Ureter (tissue), 1 donor: ENCODE data around the gene PRSS1. TPM values are rescaled to one million over a fixed set of nuclear protein-coding genes. Genes with fewer than 3 reads are reported as not detected.
A peak's percentile ranks its signal among the peaks of the same experiment; 100 is the strongest.
"Not testable (repeated sequence)": the region's sequence is repeated elsewhere in the genome, so short reads cannot be mapped to it uniquely, and the experiment has no call there.

Experiments used
- DNase-seq: peaks from one replicate; pipeline ENCODE4 v3.0.0-alpha.2; 2020; ENCODE audit warnings: low spot score
- total RNA-seq: library from RNA; stranded (reverse); gene quantifications from one replicate; pipeline ENCODE4 v1.2.4, GENCODE V29; 2023
- donor health status: DM: yes; HTN: yes; CAD: no.

Gene PRSS1
- total RNA-seq, 1 donor from 2014 or later: not detected

- DNase-seq: no peak
Observed at GRCh38 chr7:142746264-142746663, 3.0 kb upstream of the PRSS1 start.

GRCh38 chr7:142748410-142748809 is 862 bp upstream of the PRSS1 start:
- not testable (repeated sequence) for DNase-seq

- DNase-seq: no peak
Observed at GRCh38 chr7:142750321-142750938, 1.2 kb downstream of the PRSS1 start.

GRCh38 chr7:142751526-142752175 is 2.4 kb downstream of the PRSS1 start:
- peak; percentile 25 for DNase-seq

GRCh38 chr7:142752376-142753225 is 3.3 kb downstream of the PRSS1 start:
- DNase-seq: peak; percentile 22

- DNase-seq: peak; percentile 15
Observed at GRCh38 chr7:142753366-142753765, 4.1 kb downstream of the PRSS1 start.

- peak; percentile 33 for DNase-seq
Observed at GRCh38 chr7:142753925-142754491, 4.7 kb downstream of the PRSS1 start.

- DNase-seq: peak; percentile 15
Observed at GRCh38 chr7:142754681-142755575, 5.7 kb downstream of the PRSS1 start.

GRCh38 chr7:142758312-142758711 is 9.0 kb downstream of the PRSS1 start:
- DNase-seq: not testable (repeated sequence)

- no peak for DNase-seq
Observed at GRCh38 chr7:142759433-142759832, 10.2 kb downstream of the PRSS1 start.

GRCh38 chr7:142760071-142760642 is 10.9 kb downstream of the PRSS1 start:
- DNase-seq: no peak

GRCh38 chr7:142761606-142762005 is 12.3 kb downstream of the PRSS1 start:
- not testable (repeated sequence) for DNase-seq

GRCh38 chr7:142762104-142762503 is 12.8 kb downstream of the PRSS1 start:
- no peak for DNase-seq

GRCh38 chr7:142767451-142767850 is 18.2 kb downstream of the PRSS1 start:
- DNase-seq: no peak

GRCh38 chr7:142767861-142768260 is 18.6 kb downstream of the PRSS1 start:
- no peak for DNase-seq

GRCh38 chr7:142768885-142769284 is 19.6 kb downstream of the PRSS1 start:
- DNase-seq: not testable (repeated sequence)

GRCh38 chr7:142770661-142771352 is 21.5 kb downstream of the PRSS1 start, which contains the start of gene PRSS2:
TSS of gene PRSS2 (plus strand) at chr7:142770970. CDS start at chr7:142770983, 13 bp downstream.
- DNase-seq: no peak

GRCh38 chr7:142771353-142771723 is 22.1 kb downstream of the PRSS1 start:
- DNase-seq: no peak

- DNase-seq: no peak
Observed at GRCh38 chr7:142772051-142772450, 22.8 kb downstream of the PRSS1 start.

GRCh38 chr7:142772673-142773072 is 23.4 kb downstream of the PRSS1 start:
- DNase-seq: no peak
